LHCN-M2 (cell line): ENCODE measurements around the gene TMEM258. TPM values are rescaled to one million over a fixed set of nuclear protein-coding genes. Genes with fewer than 3 reads are reported as not detected.
A peak's percentile ranks its signal among the peaks of the same experiment; 100 is the strongest.

Experiments used
- DNase-seq: peaks from one replicate; pipeline ENCODE4 v3.0.0-alpha.2; 2012; ENCODE audit warnings: low read depth
- total RNA-seq: library from RNA; depleted of rRNA; stranded (reverse); fragments of >200 nt; gene quantifications from 2 replicates; pipeline ENCODE4 v1.2.3, GENCODE V29; 2014

TMEM258 gene
- total RNA-seq, 1 experiment from 2014 or later: 46.0 TPM

GRCh38 chr11:61826930-61827570 is 34.7 kb upstream of the TMEM258 start:
- DNase-seq: no peak

GRCh38 chr11:61820174-61820573 is 27.8 kb upstream of the TMEM258 start:
- DNase-seq: peak; percentile 56

GRCh38 chr11:61817471-61818202 is 25.2 kb upstream of the TMEM258 start:
- DNase-seq: no peak

DNA sequence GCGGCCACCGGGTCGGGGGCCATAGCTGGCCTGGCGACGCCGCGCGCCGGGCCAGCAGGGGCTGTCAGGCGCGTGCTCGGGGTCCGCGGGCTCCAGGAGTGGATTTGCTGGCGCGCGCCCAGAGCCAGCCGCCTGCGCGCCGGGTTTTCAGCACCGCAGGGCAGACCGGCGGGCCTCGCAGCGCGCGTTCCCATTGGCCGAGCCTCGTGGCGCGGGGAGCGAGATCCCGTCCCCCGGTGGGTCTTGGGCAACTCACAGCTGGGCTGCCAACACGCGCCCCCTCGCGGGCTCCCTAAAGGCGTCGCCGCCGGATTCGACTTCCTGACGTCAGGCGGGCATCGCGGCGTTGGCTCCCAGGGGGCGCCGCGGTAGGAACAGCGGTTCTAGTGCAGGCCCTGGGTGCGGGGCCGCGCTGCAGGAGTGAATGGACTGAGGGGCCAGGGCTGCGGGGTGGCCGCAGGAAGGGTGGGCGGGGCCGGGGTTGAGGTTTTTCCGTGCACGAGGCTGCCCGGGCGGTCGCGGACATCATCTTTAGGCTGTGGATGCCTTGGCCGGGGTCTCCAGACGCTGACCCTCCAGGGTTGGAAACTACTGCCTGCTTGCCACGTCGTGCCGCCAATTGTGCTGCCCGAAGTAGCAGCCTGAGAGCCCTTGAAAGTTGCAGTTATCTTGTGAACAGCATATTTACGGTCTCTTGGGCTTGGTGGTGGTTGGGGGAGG is 24.5 kb upstream of the TMEM258 start, which contains the start of gene FADS1:
TSS of gene FADS1 (minus strand) at position 268 of the 720 bp plus-strand sequence. CDS start at position 194, 74 bp downstream.
- peak; percentile 94 for DNase-seq

DNA sequence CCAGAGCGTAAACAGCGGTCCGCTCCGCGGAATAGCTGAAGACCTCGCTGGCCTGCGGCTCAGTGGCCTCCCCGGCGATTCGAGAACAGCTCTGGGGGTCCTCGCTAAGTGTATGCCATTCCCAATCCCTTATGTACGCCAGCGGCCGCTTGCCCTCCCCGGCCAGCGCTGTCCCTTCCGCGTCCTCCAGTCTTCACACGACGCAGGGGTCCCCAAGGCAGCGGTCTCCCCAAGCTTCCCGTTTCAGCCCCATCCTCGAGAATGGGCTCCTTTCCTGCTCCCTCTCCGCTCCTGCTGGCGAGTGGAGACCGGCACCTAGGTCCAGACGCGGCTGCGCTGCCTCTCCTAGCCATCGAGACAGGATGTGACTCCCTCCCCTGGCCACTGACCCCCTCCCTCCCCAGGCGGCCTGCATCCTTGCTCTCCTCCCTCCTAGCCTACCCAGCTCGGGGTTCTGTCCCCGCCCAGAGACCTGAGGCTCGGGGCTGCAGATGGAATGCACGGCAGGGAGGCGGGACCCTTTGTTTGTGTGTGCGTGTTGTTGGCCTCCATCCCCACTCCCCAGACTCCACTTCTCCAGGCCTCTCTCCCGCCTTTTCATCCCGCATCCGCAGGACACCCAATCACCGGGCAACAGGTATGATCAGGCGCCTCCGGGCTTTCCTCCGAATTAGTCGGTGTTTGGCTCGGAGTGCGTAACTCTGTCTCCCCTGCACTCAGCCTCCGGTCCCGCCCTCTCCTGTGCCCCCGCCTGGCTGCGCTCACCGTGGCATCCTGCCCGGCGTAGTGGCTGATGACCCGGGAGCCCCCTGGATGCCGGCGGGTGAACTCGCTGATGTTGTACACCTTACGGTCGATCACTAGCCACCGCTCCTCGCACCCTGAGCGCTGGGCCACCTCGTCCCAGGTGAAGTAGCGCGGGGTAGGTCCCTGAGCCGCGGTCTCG is 23.7 kb upstream of the TMEM258 start:
- peak; percentile 70 for DNase-seq

- DNase-seq: peak; percentile 94
These were observed 22.8 kb upstream of the TMEM258 start for GRCh38 chr11:61814958-61815789.

- peak; percentile 44 for DNase-seq
These were observed 22.0 kb upstream of the TMEM258 start for GRCh38 chr11:61814247-61814957.

GRCh38 chr11:61812736-61813411 is 20.5 kb upstream of the TMEM258 start:
- DNase-seq: no peak

DNA sequence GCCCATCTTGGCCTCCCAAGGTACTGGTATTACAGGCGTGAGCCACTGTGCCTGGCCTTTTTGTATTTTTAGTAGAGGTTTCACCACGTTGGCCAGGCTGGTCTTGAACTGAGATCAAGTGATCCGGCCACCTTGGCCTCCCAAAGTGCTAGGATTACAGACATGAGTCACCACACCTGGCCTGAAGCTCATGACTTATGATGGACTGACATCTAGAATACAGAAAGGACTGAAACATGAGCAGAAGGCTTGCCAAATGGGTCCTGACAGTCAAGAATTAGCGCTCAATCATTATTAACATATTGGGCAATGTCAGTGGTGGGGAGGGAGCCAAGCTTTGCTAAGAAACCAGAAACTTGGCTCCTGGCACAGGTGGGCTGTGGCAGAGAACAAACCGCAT is 19.4 kb upstream of the TMEM258 start:
- no peak for DNase-seq

GRCh38 chr11:61810671-61811175 is 18.3 kb upstream of the TMEM258 start:
- DNase-seq: no peak

- no peak for DNase-seq
These were observed 14.4 kb upstream of the TMEM258 start for GRCh38 chr11:61806785-61807184.

GRCh38 chr11:61805146-61805545 is 12.7 kb upstream of the TMEM258 start:
- DNase-seq: no peak

DNA sequence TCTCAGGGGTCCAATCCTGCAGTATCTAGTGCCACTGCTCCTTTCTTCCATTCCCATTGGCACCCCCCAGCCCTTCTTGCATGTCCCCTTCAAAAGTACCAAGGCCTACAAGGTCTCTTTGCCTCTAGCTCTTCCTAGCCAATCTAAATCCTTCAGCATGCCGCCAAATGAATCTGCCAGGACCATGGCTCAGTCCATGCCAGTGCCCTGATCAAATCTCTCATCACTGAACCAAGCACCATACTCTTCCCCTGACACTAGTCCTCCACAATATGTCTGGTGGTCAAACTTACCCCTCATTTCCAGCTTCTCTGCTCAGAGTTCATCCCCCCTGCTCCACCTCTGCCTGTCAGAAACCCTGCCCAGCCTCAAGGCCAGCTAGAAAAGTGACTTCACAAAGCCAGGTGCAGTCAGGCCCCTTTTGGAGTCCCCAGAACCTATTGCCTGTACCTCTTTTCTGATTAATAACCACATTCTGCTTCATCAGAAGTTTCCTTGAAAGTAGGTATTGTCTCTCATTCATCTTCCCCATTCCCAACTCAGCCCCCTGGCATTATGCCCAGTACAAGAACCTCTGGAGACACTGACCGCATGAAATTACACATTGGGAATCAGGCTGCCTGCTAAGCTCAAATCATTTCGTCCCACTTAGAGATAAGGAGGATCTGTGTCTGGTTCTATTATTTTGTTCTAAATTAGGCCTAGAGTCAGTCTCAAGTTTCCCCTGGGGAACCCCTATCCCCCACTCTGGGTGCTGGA is 11.7 kb upstream of the TMEM258 start:
- no peak for DNase-seq

DNA sequence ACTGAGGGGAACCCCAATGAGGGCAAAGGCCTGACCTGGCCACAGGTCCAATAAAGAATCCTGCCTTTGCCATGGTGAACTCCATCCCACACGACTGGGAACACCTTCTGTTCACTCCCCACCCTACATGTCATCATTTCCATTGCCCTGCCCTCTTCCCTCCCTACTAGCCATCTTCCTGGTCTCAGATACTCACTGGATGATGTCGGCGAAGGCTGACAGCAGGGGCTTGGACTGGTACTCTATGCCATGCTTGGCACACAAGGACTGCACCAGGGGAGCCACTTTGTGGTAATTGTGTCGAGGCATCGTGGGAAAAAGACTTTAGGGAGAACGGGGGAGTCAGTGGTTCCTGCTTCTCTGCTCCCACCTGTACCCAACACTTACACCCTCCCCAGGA is 10.2 kb upstream of the TMEM258 start:
- no peak for DNase-seq

DNA sequence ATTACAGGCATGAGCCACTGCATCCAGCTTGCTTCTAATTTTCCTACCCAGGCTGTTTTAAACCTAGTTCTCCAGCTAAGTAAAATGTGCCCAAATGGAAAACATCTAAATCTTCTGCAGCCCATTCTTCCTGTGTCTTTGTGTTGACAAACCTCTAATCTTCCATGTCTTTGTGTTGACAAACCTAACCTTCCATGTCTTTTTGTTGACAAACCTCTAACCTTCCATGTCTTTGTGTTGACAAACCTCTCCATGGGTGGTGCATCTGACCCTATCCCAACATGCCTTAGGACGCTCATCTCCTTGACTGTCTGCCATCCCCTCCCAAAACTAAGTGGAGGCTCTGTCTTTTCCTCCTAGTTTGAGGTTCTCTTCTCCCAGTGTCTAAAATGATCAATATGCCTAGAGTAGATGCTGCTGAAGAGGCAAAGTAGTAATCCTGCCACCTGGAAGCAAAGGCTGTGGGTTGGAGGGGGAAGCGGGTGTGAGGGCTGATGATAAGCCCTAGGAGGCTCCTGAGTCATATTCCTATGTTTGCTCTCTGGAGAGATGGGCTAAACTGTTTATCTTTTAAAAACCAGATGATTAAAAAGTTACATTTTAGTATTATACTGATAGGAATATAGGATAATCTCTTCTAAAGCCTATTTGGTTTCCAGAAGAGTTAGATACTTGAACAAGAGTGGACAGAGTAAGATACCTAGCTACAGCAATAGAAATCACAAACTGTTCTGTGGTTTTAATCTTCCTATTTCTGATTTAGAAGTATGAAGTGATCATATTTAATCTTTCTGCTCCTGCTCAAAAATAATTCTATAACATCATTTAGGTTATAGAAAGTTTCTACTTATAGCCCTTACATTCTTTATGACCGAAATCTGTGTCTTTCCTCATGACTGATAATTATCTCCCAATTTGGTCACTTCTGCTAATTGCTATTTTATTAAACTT is 8.2 kb upstream of the TMEM258 start:
- DNase-seq: no peak

DNA sequence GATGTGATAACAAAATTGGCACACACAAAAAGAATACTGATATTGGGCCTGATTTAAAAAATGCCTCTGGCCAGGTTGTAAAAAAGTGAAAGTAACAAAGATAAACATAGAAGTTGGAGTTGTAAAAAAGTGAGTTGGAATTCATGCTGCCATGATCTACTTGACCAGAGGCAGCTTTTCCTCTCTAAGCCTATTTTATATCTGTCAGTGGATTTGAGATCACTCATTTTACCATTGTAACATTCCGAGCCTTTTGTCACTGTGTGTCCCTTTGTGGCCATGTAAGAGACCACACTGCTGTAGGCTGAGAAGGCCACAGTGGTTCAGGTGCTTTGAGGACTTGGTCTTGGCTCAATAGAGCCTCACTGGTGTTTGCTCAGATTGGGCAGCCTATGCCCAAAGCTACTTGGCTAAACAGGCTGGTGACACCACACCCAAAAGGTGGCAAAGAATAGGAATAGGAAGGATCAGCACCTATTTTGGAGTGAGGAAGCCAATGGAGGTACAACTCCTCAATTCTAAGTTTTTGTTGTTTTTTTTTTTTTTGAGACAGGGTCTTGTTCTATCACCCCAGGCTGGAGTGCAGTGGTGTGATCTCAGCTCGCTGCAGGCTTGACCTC is 7.4 kb upstream of the TMEM258 start:
- DNase-seq: no peak
